Glutamatergic neuron (in vitro differentiated cells): ENCODE measurements around the gene NSL1. TPM values are rescaled to one million over a fixed set of nuclear protein-coding genes. Genes with fewer than 3 reads are reported as not detected.
"Not testable (repeated sequence)": the region's sequence is repeated elsewhere in the genome, so short reads cannot be mapped to it uniquely, and the experiment has no call there.

Experiments used
- DNase-seq: peaks from one replicate; pipeline ENCODE4 v3.0.0; 2022
- H3K27ac Mint-ChIP-seq: one replicate; pipeline ENCODE4 v1.8.0; 2020; ENCODE audit warnings: mild to moderate bottlenecking, mixed read lengths, inconsistent platforms; ENCODE audit not compliant: unreplicated experiment
- H3K27me3 Mint-ChIP-seq: one replicate; pipeline ENCODE4 v1.8.0; 2020; ENCODE audit warnings: mild to moderate bottlenecking, moderate library complexity, mixed read lengths, inconsistent platforms; ENCODE audit not compliant: unreplicated experiment
- H3K36me3 Mint-ChIP-seq: one replicate; pipeline ENCODE4 v1.8.0; 2020; ENCODE audit warnings: mild to moderate bottlenecking, mixed read lengths, inconsistent platforms; ENCODE audit not compliant: unreplicated experiment
- H3K4me1 Mint-ChIP-seq: one replicate; pipeline ENCODE4 v1.8.0; 2020; ENCODE audit warnings: mild to moderate bottlenecking, low read depth, mixed read lengths, inconsistent platforms; ENCODE audit not compliant: unreplicated experiment
- H3K4me3 Mint-ChIP-seq: one replicate; pipeline ENCODE4 v1.8.0; 2020; ENCODE audit warnings: mild to moderate bottlenecking, mixed read lengths, inconsistent platforms; ENCODE audit not compliant: unreplicated experiment
- H3K9me3 Mint-ChIP-seq: one replicate; pipeline ENCODE4 v1.8.0; 2020; ENCODE audit warnings: mild to moderate bottlenecking, moderate library complexity, mixed read lengths, inconsistent platforms; ENCODE audit not compliant: unreplicated experiment
- CTCF ChIP-seq: fragments of 200-600 bp; sonication (generic); IDR thresholded peaks from one replicate; pipeline ENCODE4 v1.5.0; 2021; ENCODE audit not compliant: partially characterized antibody, unreplicated experiment
- total RNA-seq: library from RNA; stranded (reverse); fragmentation: NEBNext Ultra II Directional; extraction: Animal tissue kit (Norgen Biotek cat#: 25700); gene quantifications from one replicate; pipeline ENCODE4 v1.2.1, GENCODE V29; 2021; ENCODE audit not compliant: unreplicated experiment

The NSL1 gene
- total RNA-seq, 1 donor from 2014 or later: 35.0 TPM

GRCh38 chr1:212775241-212775640 is 16.3 kb downstream of the NSL1 start:
- Mint-ChIP-seq H3K4me1 (no peaks in the 10 kb centered on the region), H3K9me3 (peaks cover 12% of the 10 kb centered on the region), H3K4me3 (no peak overlapping the region), H3K27ac (no peak overlapping the region), H3K36me3 (peaks cover 18% of the 10 kb centered on the region), H3K27me3 (peaks cover 6% of the 10 kb centered on the region)
- no peak for DNase-seq
- no peak for TF ChIP-seq CTCF

GRCh38 chr1:212774584-212774983 is 17.0 kb downstream of the NSL1 start:
- Mint-ChIP-seq H3K27ac (no peak overlapping the region), H3K27me3 (peaks cover 6% of the 10 kb centered on the region), H3K36me3 (peaks cover 25% of the 10 kb centered on the region), H3K9me3 (peaks cover 12% of the 10 kb centered on the region), H3K4me3 (no peak overlapping the region), H3K4me1 (no peaks in the 10 kb centered on the region)
- DNase-seq: no peak
- no peak for TF ChIP-seq CTCF

GRCh38 chr1:212773011-212773410 is 18.6 kb downstream of the NSL1 start:
- DNase-seq: no peak
- peaks cover 15% of the 10 kb centered on the region for H3K9me3 Mint-ChIP-seq
- H3K4me3 Mint-ChIP-seq: no peak overlapping the region
- H3K27ac Mint-ChIP-seq: no peak overlapping the region
- peaks cover 2% of the 10 kb centered on the region for H3K27me3 Mint-ChIP-seq
- peaks cover 35% of the 10 kb centered on the region for H3K36me3 Mint-ChIP-seq
- no peak for TF ChIP-seq CTCF
- no peaks in the 10 kb centered on the region for H3K4me1 Mint-ChIP-seq

GRCh38 chr1:212771341-212771740 is 20.2 kb downstream of the NSL1 start:
- no peak for DNase-seq
- Mint-ChIP-seq H3K27me3 (no peaks in the 10 kb centered on the region), H3K4me3 (no peak overlapping the region), H3K4me1 (no peaks in the 10 kb centered on the region), H3K36me3 (peaks cover 39% of the 10 kb centered on the region), H3K9me3 (peaks cover 15% of the 10 kb centered on the region), H3K27ac (no peak overlapping the region)
- no peak for TF ChIP-seq CTCF

GRCh38 chr1:212769459-212770167 is 22.0 kb downstream of the NSL1 start:
- DNase-seq: no peak
- Mint-ChIP-seq H3K4me3 (no peak overlapping the region), H3K9me3 (peaks cover 17% of the 10 kb centered on the region), H3K27me3 (no peaks in the 10 kb centered on the region), H3K27ac (no peak overlapping the region), H3K4me1 (no peaks in the 10 kb centered on the region), H3K36me3 (peaks cover 43% of the 10 kb centered on the region)
- no peak for TF ChIP-seq CTCF

- H3K27me3 Mint-ChIP-seq, DNase-seq, H3K4me3 Mint-ChIP-seq, H3K27ac Mint-ChIP-seq, H3K4me1 Mint-ChIP-seq: not testable (repeated sequence)
- H3K9me3 Mint-ChIP-seq: peaks cover 16% of the 10 kb centered on the region
- H3K36me3 Mint-ChIP-seq: peaks cover 40% of the 10 kb centered on the region
Observed at GRCh38 chr1:212766825-212767224, 24.8 kb downstream of the NSL1 start.

GRCh38 chr1:212764718-212765281 is 26.8 kb downstream of the NSL1 start:
- H3K4me3 Mint-ChIP-seq, DNase-seq, H3K4me1 Mint-ChIP-seq, H3K27me3 Mint-ChIP-seq, H3K27ac Mint-ChIP-seq: not testable (repeated sequence)
- Mint-ChIP-seq H3K9me3 (peaks cover 19% of the 10 kb centered on the region), H3K36me3 (peaks cover 30% of the 10 kb centered on the region)
